K562 (cell line): ENCODE data around the gene TRAPPC2B. TPM values are rescaled to one million over a fixed set of nuclear protein-coding genes. Genes with fewer than 3 reads are reported as not detected.

Source experiments
- ADNP ChIP-seq: fragments of 200-800 bp; sonication (Bioruptor generic); IDR thresholded peaks from 2 replicates; pipeline ENCODE4 v1.6.1; 2016; ENCODE audit warnings: missing genetic modification characterization, missing compliant biosample characterization
- ATF7 ChIP-seq: fragments of 450-650 bp; IDR thresholded peaks from 2 replicates; pipeline ENCODE4 v1.7.1; 2014; ENCODE audit warnings: mild to moderate bottlenecking, moderate library complexity
- BRD4 ChIP-seq: fragments of 200-600 bp; sonication (generic); IDR thresholded peaks from 2 replicates; pipeline ENCODE4 v1.6.1; 2017; ENCODE audit warnings: inconsistent platforms
- CBX2 ChIP-seq: fragments of 200-600 bp; sonication (generic); IDR thresholded peaks from one replicate; pipeline ENCODE4 v1.6.1; 2012; ENCODE audit warnings: mild to moderate bottlenecking, low read length, inconsistent platforms; ENCODE audit not compliant: insufficient read depth, poor library complexity, severe bottlenecking
- DMBX1 ChIP-seq: fragments of 250-450 bp; sonication (Bioruptor Pico); IDR thresholded peaks from 2 replicates; pipeline ENCODE4 v1.8.0; 2022; ENCODE audit warnings: inconsistent platforms, mild to moderate bottlenecking, moderate library complexity, borderline replicate concordance
- FOXA1 ChIP-seq: fragments of 450-650 bp; IDR thresholded peaks from 2 replicates; pipeline ENCODE4 v1.6.1; 2016; ENCODE audit warnings: mild to moderate bottlenecking, borderline replicate concordance
- GABPB2 ChIP-seq: fragments of 250-450 bp; sonication (Bioruptor Pico); conservative IDR thresholded peaks from 2 replicates; pipeline ENCODE4 v1.5.1; 2021; ENCODE audit warnings: mild to moderate bottlenecking
- HMG20A ChIP-seq: fragments of 450-650 bp; formaldehyde crosslinking; conservative IDR thresholded peaks from 2 replicates; pipeline ENCODE4 v1.4.0; 2020; ENCODE audit warnings: mild to moderate bottlenecking, mixed read lengths
- JUN ChIP-seq, 2 experiments: sonication (generic) in 1 of 2; formaldehyde crosslinking in 1 of 2; IDR thresholded peaks; 2 replicates each; pipeline versions ENCODE4 v1.6.1 to v1.8.0; 2012 to 2022; ENCODE audit warnings: borderline replicate concordance in 2 of 2, mild to moderate bottlenecking in 2 of 2, improper control_type of control experiment in 1 of 2, low read depth in 1 of 2, low read length in 1 of 2, missing genetic modification reagents in 1 of 2
- KDM2B ChIP-seq: fragments of 250-450 bp; sonication (Bioruptor Pico); IDR thresholded peaks from 2 replicates; pipeline ENCODE4 v1.8.0; 2021; ENCODE audit warnings: mild to moderate bottlenecking, moderate library complexity
- MTA2 ChIP-seq: fragments of 450-650 bp; IDR thresholded peaks from 2 replicates; pipeline ENCODE4 v1.6.1; 2016; ENCODE audit warnings: low read depth
- MTA3 ChIP-seq: fragments of 450-650 bp; formaldehyde crosslinking; IDR thresholded peaks from 2 replicates; pipeline ENCODE4 v1.6.1; 2017; ENCODE audit warnings: mild to moderate bottlenecking, borderline replicate concordance
- MYBL2 ChIP-seq, 2 experiments: fragments of 450-650 bp in 1 of 2; sonication (generic) in 1 of 2; formaldehyde crosslinking in 1 of 2; IDR thresholded peaks; 2 replicates each; pipeline versions ENCODE4 v1.6.1 to v1.8.1; 2017 to 2022; ENCODE audit warnings: borderline replicate concordance in 1 of 2, inconsistent platforms in 1 of 2, low read depth in 1 of 2, mild to moderate bottlenecking in 1 of 2, missing genetic modification reagents in 1 of 2, moderate library complexity in 1 of 2
- MYNN ChIP-seq, 2 experiments: sonication (generic); formaldehyde crosslinking in 1 of 2; IDR thresholded peaks; 2 replicates each; pipeline versions ENCODE4 v1.5.0 to v1.6.1; 2016 to 2020; ENCODE audit warnings: antibody characterized with exemption in 1 of 2, missing genetic modification reagents in 1 of 2
- NCOA6 ChIP-seq: fragments of 450-650 bp; IDR thresholded peaks from 2 replicates; pipeline ENCODE4 v1.6.1; 2017; ENCODE audit warnings: mild to moderate bottlenecking
- NEUROD1 ChIP-seq: fragments of 150-350 bp; IDR thresholded peaks from 2 replicates; pipeline ENCODE4 v1.6.1; 2014; ENCODE audit warnings: borderline replicate concordance, low read length, low read depth; ENCODE audit not compliant: partially characterized antibody
- TAF15 ChIP-seq: fragments of 200-400 bp; formaldehyde crosslinking; IDR thresholded peaks from 2 replicates; pipeline ENCODE4 v1.6.1; 2017; ENCODE audit warnings: mild to moderate bottlenecking, low read depth, low read length, moderate library complexity
- TCF7 ChIP-seq: sonication (generic); IDR thresholded peaks from 2 replicates; pipeline ENCODE4 v1.6.1; 2016; ENCODE audit warnings: antibody characterized with exemption, borderline replicate concordance
- ZNF124 ChIP-seq: sonication (generic); formaldehyde crosslinking; IDR thresholded peaks from 2 replicates; pipeline ENCODE4 v1.8.1; 2022; ENCODE audit warnings: missing genetic modification reagents
- ZNF175 ChIP-seq: fragments of 200-800 bp; sonication (Bioruptor generic); IDR thresholded peaks from 2 replicates; pipeline ENCODE4 v1.6.1; 2016; ENCODE audit warnings: low read depth, mild to moderate bottlenecking, missing genetic modification characterization, missing compliant biosample characterization
- ZNF347 ChIP-seq: fragments of 450-650 bp; formaldehyde crosslinking; IDR thresholded peaks from 2 replicates; pipeline ENCODE4 v1.4.0; 2020; ENCODE audit warnings: low read depth, mild to moderate bottlenecking, moderate library complexity
- ZNF695 ChIP-seq: fragments of 450-650 bp; formaldehyde crosslinking; IDR thresholded peaks from 2 replicates; pipeline ENCODE4 v1.4.0; 2020; ENCODE audit warnings: mild to moderate bottlenecking, moderate library complexity
- ZNF696 ChIP-seq: fragments of 250-450 bp; sonication (Bioruptor Pico); conservative IDR thresholded peaks from 2 replicates; pipeline ENCODE4 v1.4.0; 2020; ENCODE audit warnings: mild to moderate bottlenecking, moderate library complexity
- ZNF785 ChIP-seq: fragments of 250-450 bp; sonication (Bioruptor Pico); IDR thresholded peaks from 2 replicates; pipeline ENCODE4 v1.4.0; 2020; ENCODE audit warnings: mild to moderate bottlenecking
- polyA plus RNA-seq, 8 experiments: library from polyadenylated mRNA; depleted of rRNA in 4 of 8; stranded (reverse) in 5 of 8; unstranded in 3 of 8; fragments of >200 nt; fragmentation: Nextera tagmentation in 2 of 8; fragmentation: Illumina TruSeq in 1 of 8; extraction: Ambion mirVana in 2 of 8; extraction: Trizol in 1 of 8; gene quantifications; 2 replicates each; pipeline versions ENCODE4 v1.2.1 to v1.2.3, GENCODE V29; 2011 to 2014; ENCODE audit warnings: inconsistent platforms in 1 of 8, missing spikeins in 1 of 8
- total RNA-seq, 7 experiments: library from RNA; depleted of rRNA in 6 of 7; stranded (reverse); fragments of >200 nt in 6 of 7; fragmentation: Illumina TruSeq in 2 of 7; extraction: Trizol in 2 of 7; gene quantifications; 2 replicates each; pipeline versions ENCODE4 v1.2.1 to v1.2.3, GENCODE V29; 2011 to 2021; ENCODE audit warnings: low replicate concordance in 1 of 7
- TF ChIP-seq, protein P1 (sequence below): fragments of 250-450 bp; sonication (Bioruptor Pico); IDR thresholded peaks from 2 replicates; pipeline ENCODE4 v1.8.0; 2021; ENCODE audit warnings: moderate library complexity, mild to moderate bottlenecking, inconsistent platforms
- TF ChIP-seq, protein P2 (sequence below): fragments of 250-450 bp; sonication (Bioruptor Pico); IDR thresholded peaks from 2 replicates; pipeline ENCODE4 v1.4.0; 2020

TRAPPC2B gene
- total and polyA plus RNA-seq, 9 of the 15 experiments (the other 6 are each of a cell fraction or from before 2014, with no cell fraction given), result 2.2 to 20.4 (median 4.6) TPM

DNA sequence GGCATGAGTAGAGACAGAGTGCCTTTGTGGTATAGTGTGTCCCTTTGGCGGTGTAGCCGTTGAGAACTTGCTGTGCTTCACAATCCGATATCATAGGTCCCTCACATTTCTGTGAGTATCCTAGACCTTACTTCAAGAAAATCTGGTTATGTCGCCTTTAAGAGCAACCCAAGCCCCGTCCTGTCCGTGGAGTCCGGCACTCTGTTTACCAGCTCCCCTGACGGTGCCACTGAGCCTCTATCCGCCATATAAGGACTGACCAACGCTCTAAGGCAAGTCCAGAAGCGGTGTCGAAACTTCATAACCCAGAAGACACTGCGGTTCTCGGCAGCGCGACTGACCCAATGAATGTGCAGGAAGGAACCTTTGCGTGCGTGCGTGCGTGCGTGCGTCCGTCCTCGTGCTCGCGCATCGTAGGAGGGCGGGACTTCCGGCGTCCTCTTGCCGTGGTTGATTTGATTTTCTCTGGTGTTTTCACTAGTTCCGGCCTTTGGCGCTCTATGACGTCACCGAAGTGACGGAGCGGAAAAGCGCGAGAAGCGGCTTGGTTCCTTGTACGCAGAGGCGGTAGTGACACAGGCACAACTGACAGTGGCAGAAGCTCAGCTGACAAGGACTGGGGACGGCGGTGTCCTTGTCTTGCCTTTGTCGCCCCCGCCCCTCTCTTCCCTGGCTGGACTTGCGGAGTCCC lies at the start of gene TRAPPC2B, which contains the start of gene ZNF547 (continued):
- TF ChIP-seq, protein P1, sequence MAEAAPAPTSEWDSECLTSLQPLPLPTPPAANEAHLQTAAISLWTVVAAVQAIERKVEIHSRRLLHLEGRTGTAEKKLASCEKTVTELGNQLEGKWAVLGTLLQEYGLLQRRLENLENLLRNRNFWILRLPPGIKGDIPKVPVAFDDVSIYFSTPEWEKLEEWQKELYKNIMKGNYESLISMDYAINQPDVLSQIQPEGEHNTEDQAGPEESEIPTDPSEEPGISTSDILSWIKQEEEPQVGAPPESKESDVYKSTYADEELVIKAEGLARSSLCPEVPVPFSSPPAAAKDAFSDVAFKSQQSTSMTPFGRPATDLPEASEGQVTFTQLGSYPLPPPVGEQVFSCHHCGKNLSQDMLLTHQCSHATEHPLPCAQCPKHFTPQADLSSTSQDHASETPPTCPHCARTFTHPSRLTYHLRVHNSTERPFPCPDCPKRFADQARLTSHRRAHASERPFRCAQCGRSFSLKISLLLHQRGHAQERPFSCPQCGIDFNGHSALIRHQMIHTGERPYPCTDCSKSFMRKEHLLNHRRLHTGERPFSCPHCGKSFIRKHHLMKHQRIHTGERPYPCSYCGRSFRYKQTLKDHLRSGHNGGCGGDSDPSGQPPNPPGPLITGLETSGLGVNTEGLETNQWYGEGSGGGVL (CRISPR knock-in tag), result no peak
- TF ChIP-seq, protein P2, sequence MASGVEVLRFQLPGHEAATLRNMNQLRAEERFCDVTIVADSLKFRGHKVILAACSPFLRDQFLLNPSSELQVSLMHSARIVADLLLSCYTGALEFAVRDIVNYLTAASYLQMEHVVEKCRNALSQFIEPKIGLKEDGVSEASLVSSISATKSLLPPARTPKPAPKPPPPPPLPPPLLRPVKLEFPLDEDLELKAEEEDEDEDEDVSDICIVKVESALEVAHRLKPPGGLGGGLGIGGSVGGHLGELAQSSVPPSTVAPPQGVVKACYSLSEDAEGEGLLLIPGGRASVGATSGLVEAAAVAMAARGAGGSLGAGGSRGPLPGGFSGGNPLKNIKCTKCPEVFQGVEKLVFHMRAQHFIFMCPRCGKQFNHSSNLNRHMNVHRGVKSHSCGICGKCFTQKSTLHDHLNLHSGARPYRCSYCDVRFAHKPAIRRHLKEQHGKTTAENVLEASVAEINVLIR (CRISPR knock-in tag), result peak; percentile 92
- TF ChIP-seq MYBL2 (IDR thresholded peaks at IDR 0.05; ENCODE audit: low read depth) (no peak), MYBL2 (CRISPR knock-in tag; IDR thresholded peaks at IDR 0.05; ENCODE audit: borderline replicate concordance) (no peak), BRD4 (no peak), ZNF175 (CRISPR knock-in tag) (0 out of 2 replicates have a peak, but pooled peaks have one; percentile 38), GABPB2 (CRISPR knock-in tag) (no peak), ZNF695 (CRISPR knock-in tag) (no peak), MTA3 (peak; percentile 92), TAF15 (no peak), DMBX1 (no peak), MYNN (IDR thresholded peaks at IDR 0.05) (no peak), MYNN (CRISPR knock-in tag; IDR thresholded peaks at IDR 0.05) (no peak), CBX2 (no peak), ZNF785 (CRISPR knock-in tag) (no peak), ATF7 (peak; percentile 98), ZNF124 (no peak), ZNF347 (CRISPR knock-in tag) (no peak), MTA2 (no peak), KDM2B (CRISPR knock-in tag) (no peak), NCOA6 (peak; percentile 96), ZNF696 (CRISPR knock-in tag) (no peak), NEUROD1 (no peak), FOXA1 (no peak), HMG20A (no peak), ADNP (tag) (no peak), JUN (IDR thresholded peaks at IDR 0.05; ENCODE audit: borderline replicate concordance, low read depth, low read length) (peak; percentile 54; the same call in 1 of the 2 replicates), JUN (CRISPR knock-in tag; IDR thresholded peaks at IDR 0.05; ENCODE audit: borderline replicate concordance) (no peak), TCF7 (no peak)
